GM20000 (cell line): Measurements from ENCODE around the gene LRRN4CL.

ENCODE experiments used
- DNase-seq: peaks from one replicate; pipeline ENCODE4 v3.0.0; 2012; ENCODE audit warnings: low spot score
- CTCF ChIP-seq: IDR thresholded peaks from 2 replicates; pipeline ENCODE4 v1.5.1; 2012; ENCODE audit warnings: mild to moderate bottlenecking, control low read depth; ENCODE audit errors: extremely low read depth, missing control alignments

The LRRN4CL gene

GRCh38 chr11:62644220-62644619 lies 45.1 kb downstream of the LRRN4CL start:
- no peak for DNase-seq
- TF ChIP-seq CTCF: no peak
